ENCODE results near the gene NRG3.

Gene NRG3

DNA sequence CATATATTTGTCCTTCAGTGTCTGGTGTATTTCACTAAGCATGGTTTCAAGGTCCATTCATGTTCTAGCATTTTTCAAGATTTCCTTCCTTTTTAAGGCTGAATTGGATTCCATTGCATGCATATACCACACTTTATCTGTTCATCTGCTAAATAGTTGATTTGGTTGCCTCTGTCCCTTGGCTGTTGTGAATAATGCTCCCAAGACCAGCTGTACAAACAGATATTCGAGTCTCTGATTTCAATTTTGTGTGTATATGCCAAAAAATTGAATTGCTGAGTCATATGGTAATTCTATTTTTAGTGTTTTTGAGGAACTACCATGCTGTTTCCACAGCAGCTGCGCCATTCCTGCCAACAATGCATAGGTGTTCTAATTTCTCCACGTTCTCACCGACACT lies 216.4 kb downstream of the NRG3 start:
- no peak for DNase-seq (ENCODE audit: low spot score)

DNA sequence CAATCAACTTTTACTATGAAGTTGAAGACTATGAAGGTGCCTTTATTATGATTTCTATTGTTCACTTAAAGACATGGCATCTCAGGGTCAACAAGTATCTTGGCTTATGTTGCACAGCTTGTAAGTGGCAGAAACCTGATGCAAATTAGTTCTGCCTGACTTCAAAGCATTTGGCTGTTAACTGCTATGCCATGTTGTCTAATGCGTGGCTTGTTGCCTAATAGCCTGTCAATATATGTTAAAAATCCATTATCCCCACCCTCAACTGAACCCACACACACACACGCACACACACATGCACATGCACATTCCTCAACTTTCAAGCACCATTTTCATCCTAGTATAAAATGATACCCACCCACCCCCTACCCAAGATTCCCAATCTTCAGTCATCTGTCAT lies 217.1 kb downstream of the NRG3 start:
- DNase-seq (ENCODE audit: low spot score): no peak

DNA sequence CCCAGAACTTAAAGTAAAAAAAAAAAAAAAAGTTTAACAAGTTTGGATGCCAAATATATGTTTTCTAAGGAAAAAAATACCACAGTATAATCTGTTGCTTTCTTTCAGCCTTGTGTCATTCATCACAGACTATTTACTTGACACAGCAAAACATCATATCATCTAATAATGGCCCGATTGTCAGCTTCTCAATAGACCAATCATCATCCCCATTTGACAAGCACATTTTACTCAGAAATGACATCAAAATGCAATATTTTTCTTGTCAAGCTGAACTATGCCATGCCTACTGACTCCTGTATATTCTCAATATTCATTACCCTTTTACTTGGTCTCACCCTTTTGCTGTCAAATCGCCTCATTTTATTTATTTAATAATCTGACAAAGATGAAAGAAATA lies 249.7 kb downstream of the NRG3 start:
- DNase-seq (ENCODE audit: low spot score): no peak

GRCh38 chr10:82128527-82128926 lies 253.5 kb downstream of the NRG3 start:
- no peak for DNase-seq (ENCODE audit: low spot score)

DNA sequence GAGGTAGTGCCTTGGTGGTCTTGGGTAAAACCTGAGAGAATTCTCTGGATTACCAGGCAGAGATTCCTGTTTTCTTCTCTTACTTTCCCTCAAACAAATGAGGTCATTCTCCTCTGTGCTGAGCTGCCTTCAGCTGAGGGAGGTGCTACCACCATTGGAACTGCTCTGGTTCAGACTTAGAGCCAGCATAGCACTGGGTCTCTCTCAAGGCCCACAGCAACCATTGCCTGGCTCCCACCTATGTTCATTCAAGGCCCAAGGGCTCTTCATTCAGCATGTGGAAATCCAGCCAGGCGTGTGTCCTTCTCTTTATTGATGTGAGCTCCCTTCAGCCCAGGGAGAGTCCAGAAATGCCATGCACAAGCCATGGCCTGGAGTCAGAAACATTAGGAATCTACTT lies 261.1 kb downstream of the NRG3 start:
- no peak for DNase-seq (ENCODE audit: low spot score)

DNA sequence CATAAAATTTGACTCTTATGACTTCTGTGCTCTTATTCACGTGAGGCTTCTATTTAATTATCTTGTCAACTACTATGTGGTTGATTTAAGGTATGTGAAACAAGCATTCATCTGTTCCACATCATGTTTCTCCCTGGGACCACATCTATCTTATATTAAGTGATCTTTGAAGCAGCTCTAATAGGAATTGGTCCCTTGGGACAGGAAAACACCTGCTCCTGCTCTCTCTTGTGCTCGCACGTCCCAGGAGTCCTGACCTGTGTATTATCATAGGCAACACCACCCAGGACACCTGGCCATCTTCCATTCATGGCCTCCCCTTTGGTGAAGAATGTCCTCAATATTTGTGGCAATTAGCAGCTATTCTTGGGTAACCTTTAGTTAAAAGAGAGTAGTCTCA lies 269.2 kb downstream of the NRG3 start:
- DNase-seq (ENCODE audit: low spot score): no peak

- DNase-seq (ENCODE audit: low spot score): no peak
Observed at GRCh38 chr10:82148764-82149163, 273.8 kb downstream of the NRG3 start.

GRCh38 chr10:82149674-82150073 lies 274.7 kb downstream of the NRG3 start:
- no peak for DNase-seq (ENCODE audit: low spot score)

- DNase-seq (ENCODE audit: low spot score): no peak
Observed at GRCh38 chr10:82150123-82150900, 275.3 kb downstream of the NRG3 start.

- DNase-seq (ENCODE audit: low spot score): no peak
Observed at GRCh38 chr10:82160307-82160706, 285.3 kb downstream of the NRG3 start.

- no peak for DNase-seq (ENCODE audit: low spot score)
Observed at GRCh38 chr10:82161264-82161663, 286.3 kb downstream of the NRG3 start.

DNA sequence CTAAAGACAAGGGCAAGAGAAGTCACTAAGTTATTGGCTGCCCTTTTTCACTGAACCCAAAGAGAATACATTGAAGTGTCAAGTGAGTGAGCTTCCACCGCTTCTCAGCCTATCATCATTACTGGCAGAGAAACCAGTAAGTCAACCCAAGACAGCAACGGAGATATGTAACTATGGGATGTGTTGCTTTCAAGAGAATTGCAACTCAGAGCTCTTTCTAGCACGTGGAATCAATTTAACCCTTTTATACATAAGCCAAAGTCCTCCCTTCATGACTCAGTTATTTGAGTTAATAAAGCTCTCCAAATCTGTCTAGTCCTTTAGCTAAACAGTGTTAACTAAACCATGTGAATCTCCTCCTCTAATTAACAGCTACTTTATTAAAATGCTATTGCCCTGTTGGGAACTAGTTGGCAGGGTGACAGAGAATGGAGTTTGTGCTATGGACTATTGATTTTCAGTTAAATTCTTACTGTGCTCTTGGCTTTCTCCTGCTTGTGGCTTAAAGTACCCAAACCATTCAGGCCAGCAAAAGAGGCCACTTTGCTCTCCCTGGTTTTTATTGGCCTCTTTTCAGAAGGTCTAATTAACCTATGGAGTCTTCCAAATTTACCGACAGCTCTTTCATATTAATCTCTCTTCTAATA lies 287.7 kb downstream of the NRG3 start:
- no peak for DNase-seq (ENCODE audit: low spot score)

DNA sequence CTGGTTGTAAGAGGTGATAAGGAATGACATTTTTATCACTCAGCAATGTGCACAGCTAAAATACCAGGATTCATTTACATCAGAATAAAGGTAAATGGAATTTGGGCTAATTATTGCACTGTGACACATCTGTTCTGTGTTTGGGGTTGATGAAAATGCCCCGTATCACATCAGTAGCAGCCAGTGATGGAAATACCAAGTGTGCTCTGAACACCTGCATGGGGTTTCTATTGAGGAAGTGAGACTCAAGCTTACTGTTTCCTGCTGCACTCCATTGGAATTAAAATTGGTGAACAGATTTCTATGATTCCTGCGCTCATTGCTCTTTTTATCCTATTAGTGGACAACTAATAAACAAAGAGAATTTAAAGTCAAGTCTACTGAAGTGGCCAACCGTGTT lies 296.9 kb downstream of the NRG3 start:
- no peak for DNase-seq (ENCODE audit: low spot score)

DNA sequence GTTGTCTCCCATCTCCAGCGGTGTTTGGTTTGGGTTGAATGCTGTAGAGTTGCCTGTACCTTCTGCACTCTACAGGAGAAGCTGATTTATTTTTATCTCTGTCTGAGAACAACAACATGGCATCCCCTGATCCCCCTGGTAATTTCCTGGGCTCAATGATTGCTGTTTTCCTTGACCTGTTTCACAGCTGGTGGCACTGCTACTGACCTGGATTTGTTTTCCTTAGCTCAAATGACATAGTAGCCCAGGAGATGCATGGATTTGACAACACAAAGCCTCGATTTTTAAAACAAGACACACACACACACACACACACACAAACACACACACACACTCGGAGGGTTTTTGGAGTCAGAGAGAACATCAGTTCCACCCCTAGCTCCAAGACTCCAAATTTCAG lies 301.6 kb downstream of the NRG3 start:
- DNase-seq (ENCODE audit: low spot score): no peak

DNA sequence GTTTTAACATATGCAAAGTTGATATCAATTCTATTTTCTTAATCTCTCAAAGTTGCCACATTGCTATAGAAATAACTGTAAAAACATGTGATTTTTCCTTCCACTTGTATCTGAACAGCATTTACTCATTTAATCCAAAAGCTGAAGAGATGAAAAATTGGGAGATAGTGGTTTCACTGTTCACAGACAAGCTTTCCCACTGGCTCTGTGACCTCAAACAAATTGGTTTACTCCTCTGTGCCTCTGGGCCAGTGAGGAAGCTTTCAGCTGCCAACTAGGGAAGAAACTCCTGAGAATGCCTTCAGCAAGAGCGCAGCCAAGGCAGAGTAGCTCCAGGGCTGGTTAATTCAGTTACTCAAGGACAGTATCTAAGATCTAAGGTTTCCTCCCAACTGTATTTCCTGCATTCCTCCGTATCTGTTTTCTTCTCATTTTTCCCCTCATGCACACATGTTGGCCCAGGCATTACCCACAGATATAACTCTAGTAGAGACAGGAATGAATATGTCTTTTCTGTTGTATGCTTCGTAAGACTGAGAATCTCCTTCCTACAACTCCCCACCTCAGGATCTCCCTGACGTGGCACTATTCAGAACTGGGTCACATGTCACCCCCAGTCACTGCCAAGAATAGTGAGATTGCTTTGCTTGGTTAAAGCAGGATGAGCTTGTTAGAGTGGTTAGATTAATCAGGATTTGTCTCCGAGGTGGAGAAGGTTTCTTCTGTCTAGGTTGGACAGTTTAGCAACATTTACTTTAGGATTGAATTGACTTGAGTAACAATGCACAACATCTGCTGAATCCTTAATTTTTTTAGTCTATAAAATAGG lies 315.7 kb downstream of the NRG3 start:
- no peak for DNase-seq (ENCODE audit: low spot score)

- no peak for DNase-seq (ENCODE audit: low spot score)
Observed at GRCh38 chr10:82191653-82192052, 316.7 kb downstream of the NRG3 start.

GRCh38 chr10:82192665-82193064 lies 317.7 kb downstream of the NRG3 start:
- DNase-seq (ENCODE audit: low spot score): no peak

GRCh38 chr10:82194419-82194818 lies 319.4 kb downstream of the NRG3 start:
- DNase-seq (ENCODE audit: low spot score): no peak

GRCh38 chr10:82206831-82207230 lies 331.8 kb downstream of the NRG3 start:
- DNase-seq (ENCODE audit: low spot score): no peak

- DNase-seq (ENCODE audit: low spot score): no peak
Observed at GRCh38 chr10:82208726-82209125, 333.7 kb downstream of the NRG3 start.

DNA sequence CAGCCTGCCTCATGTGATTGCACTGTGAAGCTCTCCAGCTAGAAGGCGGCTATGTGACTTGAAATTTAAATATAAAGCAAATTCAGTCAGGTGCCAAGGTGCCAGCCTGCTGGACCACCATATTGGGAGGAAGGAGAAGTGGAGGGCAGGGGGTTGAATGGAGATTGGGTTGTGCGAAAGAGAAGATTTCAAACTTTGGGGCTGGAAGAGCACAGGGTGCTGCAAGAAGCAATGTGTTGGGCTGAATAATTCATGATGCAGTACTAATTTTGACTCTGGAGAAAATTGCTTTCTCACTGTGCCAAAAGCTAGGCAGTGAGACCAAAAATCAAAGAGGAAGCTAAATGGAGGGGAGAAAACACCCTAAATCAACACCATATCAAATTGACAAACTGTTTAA lies 335.3 kb downstream of the NRG3 start:
- no peak for DNase-seq (ENCODE audit: low spot score)

DNA sequence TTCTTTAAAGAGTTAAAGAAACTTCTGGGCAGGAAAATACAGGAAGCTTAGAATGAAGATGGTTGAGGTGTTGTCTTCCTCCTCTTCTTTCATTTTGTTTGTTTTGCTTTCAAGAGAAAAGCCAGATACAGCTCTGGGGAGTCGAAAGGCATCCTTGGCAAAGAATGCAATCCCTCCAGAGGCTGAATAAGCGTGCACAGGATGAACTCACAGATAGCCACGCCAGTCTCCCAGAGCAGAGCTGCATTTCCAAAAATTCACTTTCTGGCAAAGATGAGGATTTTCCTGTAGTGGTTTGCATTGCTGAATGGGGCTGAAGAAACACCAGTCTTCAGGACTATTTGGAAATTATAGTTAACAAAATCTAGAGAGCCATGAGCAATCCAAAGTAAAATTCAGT lies 336.4 kb downstream of the NRG3 start:
- no peak for DNase-seq (ENCODE audit: low spot score)

DNA sequence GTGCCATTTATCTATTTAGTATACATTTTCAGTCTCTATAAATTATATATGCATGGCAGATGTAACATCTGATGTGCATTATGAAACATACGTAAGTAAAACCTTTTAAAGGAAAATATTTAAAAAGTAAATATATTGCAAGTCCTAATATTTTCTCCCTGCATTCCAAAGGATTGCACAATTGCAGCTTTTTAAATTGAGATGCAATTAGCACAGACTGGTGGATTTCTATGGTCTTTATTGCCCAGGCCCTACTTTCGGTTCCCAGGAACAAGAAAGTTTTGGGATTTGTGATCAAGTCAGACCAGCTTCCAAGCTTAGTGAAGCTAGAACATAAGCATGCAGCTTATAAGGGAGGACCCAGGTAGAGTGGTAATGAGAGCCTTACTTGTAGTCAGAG lies 337.8 kb downstream of the NRG3 start:
- no peak for DNase-seq (ENCODE audit: low spot score)
